Loucy (cell line): ENCODE measurements around the gene MS4A4E.

Experiments used
- H2AFZ ChIP-seq: fragments of 200-600 bp; sonication (generic); 2 replicates; pipeline ENCODE4 v1.6.0; 2016; ENCODE audit warnings: antibody characterized with exemption, mild to moderate bottlenecking, low read length, moderate library complexity
- H3F3A ChIP-seq: fragments of 200-600 bp; 2 replicates; pipeline ENCODE4 v1.6.0; 2016; ENCODE audit warnings: antibody characterized with exemption, low read depth, mild to moderate bottlenecking
- H3K27me3 ChIP-seq: fragments of 200-600 bp; sonication (generic); 2 replicates; pipeline ENCODE4 v1.6.1; 2014; ENCODE audit warnings: low read length, mild to moderate bottlenecking; ENCODE audit not compliant: insufficient read depth, poor library complexity, severe bottlenecking
- H3K36me3 ChIP-seq: fragments of 200-600 bp; sonication (generic); 2 replicates; pipeline ENCODE4 v1.6.1; 2016; ENCODE audit warnings: low read length; ENCODE audit not compliant: insufficient read depth
- H3K4me1 ChIP-seq: fragments of 200-600 bp; sonication (generic); 2 replicates; pipeline ENCODE4 v1.5.1; 2014; ENCODE audit warnings: low read length, mild to moderate bottlenecking; ENCODE audit not compliant: insufficient read depth, poor library complexity, severe bottlenecking
- H3K4me2 ChIP-seq: fragments of 200-600 bp; sonication (generic); 2 replicates; pipeline ENCODE4 v1.6.0; 2014; ENCODE audit warnings: antibody characterized with exemption, low read length, low read depth, mild to moderate bottlenecking; ENCODE audit not compliant: poor library complexity, severe bottlenecking
- H3K4me3 ChIP-seq: fragments of 200-600 bp; sonication (generic); 2 replicates; pipeline ENCODE4 v1.5.1; 2014; ENCODE audit warnings: low read length, mild to moderate bottlenecking, mixed read lengths; ENCODE audit not compliant: poor library complexity, severe bottlenecking
- H3K79me2 ChIP-seq: fragments of 200-600 bp; sonication (generic); 2 replicates; pipeline ENCODE4 v1.6.1; 2014; ENCODE audit warnings: low read length; ENCODE audit not compliant: insufficient read depth
- H3K9ac ChIP-seq: fragments of 200-600 bp; sonication (generic); 2 replicates; pipeline ENCODE4 v1.6.0; 2014; ENCODE audit warnings: mild to moderate bottlenecking, low read depth, low read length, moderate library complexity; ENCODE audit not compliant: poor library complexity, severe bottlenecking
- H3K9me2 ChIP-seq: fragments of 200-600 bp; sonication (generic); replicated peaks from 2 replicates; pipeline ENCODE4 v1.6.1; 2016; ENCODE audit warnings: low read depth, low read length, mixed read lengths
- H3K9me3 ChIP-seq: fragments of 200-600 bp; sonication (generic); 2 replicates; pipeline ENCODE4 v1.6.1; 2014; ENCODE audit warnings: mild to moderate bottlenecking, antibody characterized with exemption, low read length, low read depth; ENCODE audit not compliant: insufficient read depth
- H4K20me1 ChIP-seq: fragments of 200-600 bp; sonication (generic); 2 replicates; pipeline ENCODE4 v1.6.0; 2014; ENCODE audit warnings: antibody characterized with exemption, low read length, mild to moderate bottlenecking; ENCODE audit not compliant: insufficient read depth, poor library complexity, severe bottlenecking
- CTCF ChIP-seq: fragments of 200-600 bp; sonication (generic); conservative IDR thresholded peaks from 2 replicates; pipeline ENCODE4 v1.5.1; 2014; ENCODE audit warnings: mild to moderate bottlenecking, antibody characterized with exemption, low read length
- EZH2phosphoT487 ChIP-seq: fragments of 200-600 bp; IDR thresholded peaks from 2 replicates; pipeline ENCODE4 v1.6.1; 2018; ENCODE audit warnings: antibody characterized with exemption, mild to moderate bottlenecking, moderate library complexity, borderline replicate concordance

Gene MS4A4E

GRCh38 chr11:60165951-60166350 is 77.0 kb downstream of the MS4A4E start:
- no peak overlapping the region for H2AFZ ChIP-seq
- H3K27me3 ChIP-seq: peaks cover 5% of the 10 kb centered on the region
- no peaks in the 10 kb centered on the region for H3K79me2 ChIP-seq
- H3F3A ChIP-seq: no peaks in the 10 kb centered on the region
- H3K4me3 ChIP-seq: no peak overlapping the region
- TF ChIP-seq EZH2phosphoT487 (no peak), CTCF (no peak)
- no peaks in the 10 kb centered on the region for H4K20me1 ChIP-seq
- H3K4me1 ChIP-seq: no peaks in the 10 kb centered on the region
- no peak overlapping the region for H3K4me2 ChIP-seq
- H3K9me2 ChIP-seq: no peaks in the 10 kb centered on the region
- H3K9ac ChIP-seq: no peak overlapping the region
- H3K9me3 ChIP-seq: peaks cover 16% of the 10 kb centered on the region; the same call in 1 of the 2 replicates
- H3K36me3 ChIP-seq: no peaks in the 10 kb centered on the region

- TF ChIP-seq EZH2phosphoT487: no peak
- no peak for TF ChIP-seq CTCF
- Histone ChIP-seq H4K20me1 (no peaks in the 10 kb centered on the region), H3K9me3 (peaks cover 16% of the 10 kb centered on the region; the same call in 1 of the 2 replicates), H2AFZ (no peak overlapping the region), H3K9me2 (no peaks in the 10 kb centered on the region), H3K4me3 (no peak overlapping the region), H3K27me3 (peaks cover under 1% of the 10 kb centered on the region), H3K79me2 (no peaks in the 10 kb centered on the region), H3K4me2 (no peak overlapping the region), H3F3A (no peaks in the 10 kb centered on the region), H3K4me1 (no peaks in the 10 kb centered on the region), H3K36me3 (no peaks in the 10 kb centered on the region), H3K9ac (no peak overlapping the region)
These were observed 77.4 kb downstream of the MS4A4E start for GRCh38 chr11:60165538-60165937.

- no peak overlapping the region for H2AFZ ChIP-seq
- H3K4me2 ChIP-seq: no peak overlapping the region
- H3K9ac ChIP-seq: no peak overlapping the region
- H3K4me1 ChIP-seq: no peaks in the 10 kb centered on the region
- no peaks in the 10 kb centered on the region for H4K20me1 ChIP-seq
- H3K36me3 ChIP-seq: no peaks in the 10 kb centered on the region
- no peaks in the 10 kb centered on the region for H3K9me2 ChIP-seq
- TF ChIP-seq EZH2phosphoT487 (no peak), CTCF (no peak)
- H3K9me3 ChIP-seq: peaks cover 16% of the 10 kb centered on the region; the same call in 1 of the 2 replicates
- H3K4me3 ChIP-seq: no peak overlapping the region
- H3F3A ChIP-seq: no peaks in the 10 kb centered on the region
- no peaks in the 10 kb centered on the region for H3K79me2 ChIP-seq
- H3K27me3 ChIP-seq: no peaks in the 10 kb centered on the region
These were observed 78.3 kb downstream of the MS4A4E start for GRCh38 chr11:60164550-60165075.
